ENCODE measurements around the gene SLC38A11.

Gene SLC38A11

DNA sequence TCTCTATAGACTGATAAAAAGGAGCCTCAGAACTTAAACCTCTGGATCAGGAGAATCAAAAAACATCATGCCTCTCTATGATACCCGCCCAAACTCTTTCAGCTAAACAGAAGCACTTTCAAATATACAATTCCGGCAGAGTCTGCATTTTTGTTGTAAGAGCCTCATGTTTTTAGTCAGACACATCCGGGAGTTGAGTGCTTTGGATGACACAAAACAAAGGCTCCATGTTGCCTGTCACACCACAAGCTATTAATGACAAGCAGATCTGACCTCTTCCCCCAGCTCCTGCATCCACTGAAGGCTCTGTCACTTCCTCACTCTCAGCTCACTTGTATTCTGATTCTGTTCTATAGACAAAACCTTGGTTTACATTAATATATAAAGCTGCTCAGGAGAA lies 33.2 kb downstream of the SLC38A11 start:
- no peak for ATAC-seq
- TF ChIP-seq BACH2 (CRISPR knock-in tag; IDR thresholded peaks at IDR 0.05; ENCODE audit: borderline replicate concordance) (no peak), CSRNP3 (CRISPR knock-in tag; IDR thresholded peaks at IDR 0.05) (no peak), CSDC2 (CRISPR knock-in tag; IDR thresholded peaks at IDR 0.05) (no peak), OSR1 (CRISPR knock-in tag; IDR thresholded peaks at IDR 0.05) (no peak), RARB (CRISPR knock-in tag; IDR thresholded peaks at IDR 0.05) (no peak), TOX (CRISPR knock-in tag; IDR thresholded peaks at IDR 0.05; ENCODE audit: borderline replicate concordance) (no peak), TCF4 (CRISPR knock-in tag; IDR thresholded peaks at IDR 0.05; ENCODE audit: borderline replicate concordance) (no peak), POU6F1 (CRISPR knock-in tag; IDR thresholded peaks at IDR 0.05; ENCODE audit: borderline replicate concordance, low read depth) (no peak)
- TF ChIP-seq, protein P1, sequence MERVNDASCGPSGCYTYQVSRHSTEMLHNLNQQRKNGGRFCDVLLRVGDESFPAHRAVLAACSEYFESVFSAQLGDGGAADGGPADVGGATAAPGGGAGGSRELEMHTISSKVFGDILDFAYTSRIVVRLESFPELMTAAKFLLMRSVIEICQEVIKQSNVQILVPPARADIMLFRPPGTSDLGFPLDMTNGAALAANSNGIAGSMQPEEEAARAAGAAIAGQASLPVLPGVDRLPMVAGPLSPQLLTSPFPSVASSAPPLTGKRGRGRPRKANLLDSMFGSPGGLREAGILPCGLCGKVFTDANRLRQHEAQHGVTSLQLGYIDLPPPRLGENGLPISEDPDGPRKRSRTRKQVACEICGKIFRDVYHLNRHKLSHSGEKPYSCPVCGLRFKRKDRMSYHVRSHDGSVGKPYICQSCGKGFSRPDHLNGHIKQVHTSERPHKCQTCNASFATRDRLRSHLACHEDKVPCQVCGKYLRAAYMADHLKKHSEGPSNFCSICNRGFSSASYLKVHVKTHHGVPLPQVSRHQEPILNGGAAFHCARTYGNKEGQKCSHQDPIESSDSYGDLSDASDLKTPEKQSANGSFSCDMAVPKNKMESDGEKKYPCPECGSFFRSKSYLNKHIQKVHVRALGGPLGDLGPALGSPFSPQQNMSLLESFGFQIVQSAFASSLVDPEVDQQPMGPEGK (CRISPR knock-in tag; IDR thresholded peaks at IDR 0.05; ENCODE audit: borderline replicate concordance) = no peak
- TF ChIP-seq, protein P2, sequence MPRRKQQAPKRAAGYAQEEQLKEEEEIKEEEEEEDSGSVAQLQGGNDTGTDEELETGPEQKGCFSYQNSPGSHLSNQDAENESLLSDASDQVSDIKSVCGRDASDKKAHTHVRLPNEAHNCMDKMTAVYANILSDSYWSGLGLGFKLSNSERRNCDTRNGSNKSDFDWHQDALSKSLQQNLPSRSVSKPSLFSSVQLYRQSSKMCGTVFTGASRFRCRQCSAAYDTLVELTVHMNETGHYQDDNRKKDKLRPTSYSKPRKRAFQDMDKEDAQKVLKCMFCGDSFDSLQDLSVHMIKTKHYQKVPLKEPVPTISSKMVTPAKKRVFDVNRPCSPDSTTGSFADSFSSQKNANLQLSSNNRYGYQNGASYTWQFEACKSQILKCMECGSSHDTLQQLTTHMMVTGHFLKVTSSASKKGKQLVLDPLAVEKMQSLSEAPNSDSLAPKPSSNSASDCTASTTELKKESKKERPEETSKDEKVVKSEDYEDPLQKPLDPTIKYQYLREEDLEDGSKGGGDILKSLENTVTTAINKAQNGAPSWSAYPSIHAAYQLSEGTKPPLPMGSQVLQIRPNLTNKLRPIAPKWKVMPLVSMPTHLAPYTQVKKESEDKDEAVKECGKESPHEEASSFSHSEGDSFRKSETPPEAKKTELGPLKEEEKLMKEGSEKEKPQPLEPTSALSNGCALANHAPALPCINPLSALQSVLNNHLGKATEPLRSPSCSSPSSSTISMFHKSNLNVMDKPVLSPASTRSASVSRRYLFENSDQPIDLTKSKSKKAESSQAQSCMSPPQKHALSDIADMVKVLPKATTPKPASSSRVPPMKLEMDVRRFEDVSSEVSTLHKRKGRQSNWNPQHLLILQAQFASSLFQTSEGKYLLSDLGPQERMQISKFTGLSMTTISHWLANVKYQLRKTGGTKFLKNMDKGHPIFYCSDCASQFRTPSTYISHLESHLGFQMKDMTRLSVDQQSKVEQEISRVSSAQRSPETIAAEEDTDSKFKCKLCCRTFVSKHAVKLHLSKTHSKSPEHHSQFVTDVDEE (CRISPR knock-in tag; IDR thresholded peaks at IDR 0.05) = no peak

DNA sequence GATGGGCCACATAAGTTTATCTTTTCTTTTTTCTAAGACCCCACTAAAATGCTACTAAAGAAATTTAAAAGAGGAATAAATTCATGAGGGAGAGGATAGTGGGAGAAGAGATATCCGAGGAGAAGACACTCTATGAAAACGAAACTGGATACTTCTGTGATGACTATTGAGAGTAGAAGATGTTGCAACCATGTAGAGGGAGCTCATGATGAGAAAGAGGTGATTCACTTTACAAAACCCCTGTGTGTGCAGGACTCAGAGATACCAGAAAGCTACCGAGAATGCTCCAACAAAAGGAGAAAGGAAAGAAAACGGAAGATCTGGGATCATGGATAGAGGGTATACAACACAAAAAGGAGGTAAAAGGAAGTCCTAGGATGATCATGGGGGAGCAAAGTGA lies 34.9 kb downstream of the SLC38A11 start:
- peak; percentile 98 for ATAC-seq
- TF ChIP-seq ARNTL (CRISPR knock-in tag; IDR thresholded peaks at IDR 0.05; ENCODE audit: borderline replicate concordance, low read depth) (no peak), ZNF70 (CRISPR knock-in tag; IDR thresholded peaks at IDR 0.05) (no peak), ZNF565 (CRISPR knock-in tag; conservative IDR thresholded peaks at IDR 0.05; ENCODE audit: low read depth) (no peak), POU6F1 (CRISPR knock-in tag; IDR thresholded peaks at IDR 0.05; ENCODE audit: borderline replicate concordance, low read depth) (no peak), GLIS3 (CRISPR knock-in tag; IDR thresholded peaks at IDR 0.05) (no peak), ZFP3 (CRISPR knock-in tag; IDR thresholded peaks at IDR 0.05) (no peak), ISL1 (CRISPR knock-in tag; IDR thresholded peaks at IDR 0.05) (no peak), TCF4 (CRISPR knock-in tag; IDR thresholded peaks at IDR 0.05; ENCODE audit: borderline replicate concordance) (no peak), CSDC2 (CRISPR knock-in tag; IDR thresholded peaks at IDR 0.05) (no peak), CREB5 (CRISPR knock-in tag; IDR thresholded peaks at IDR 0.05; ENCODE audit: low read depth) (no peak), BACH2 (CRISPR knock-in tag; IDR thresholded peaks at IDR 0.05; ENCODE audit: borderline replicate concordance) (no peak), ESRRG (CRISPR knock-in tag; IDR thresholded peaks at IDR 0.05) (no peak), CSRNP3 (CRISPR knock-in tag; IDR thresholded peaks at IDR 0.05) (no peak), OSR1 (CRISPR knock-in tag; IDR thresholded peaks at IDR 0.05) (no peak), TOX (CRISPR knock-in tag; IDR thresholded peaks at IDR 0.05; ENCODE audit: borderline replicate concordance) (no peak), RARB (CRISPR knock-in tag; IDR thresholded peaks at IDR 0.05) (no peak)
- TF ChIP-seq, protein P1 (CRISPR knock-in tag; IDR thresholded peaks at IDR 0.05; ENCODE audit: borderline replicate concordance) = no peak
- TF ChIP-seq, protein P2 (CRISPR knock-in tag; IDR thresholded peaks at IDR 0.05) = no peak

Measured in SK-N-SH treated with all-trans-retinoic acid at 6 μM for 48 hours (cell line).